Keratinocyte (primary cell): Measurements from ENCODE around the gene CENPP. TPM values are rescaled to one million over a fixed set of nuclear protein-coding genes. Genes with fewer than 3 reads are reported as not detected.

Experiments used
- DNase-seq: peaks from one replicate; pipeline ENCODE4 v3.0.0-alpha.2; 2011; ENCODE audit warnings: low read depth, missing footprints, low spot score
- FAIRE-seq: peaks from 2 replicates; lab custom pipeline; 2011; peaks lifted over from hg19 to GRCh38; lab: Jason Lieb, UNC
- H2AFZ ChIP-seq: 2 replicates; pipeline ENCODE4 v1.6.0; 2012; ENCODE audit warnings: low read length, control low read depth, inconsistent platforms; ENCODE audit not compliant: control insufficient read depth
- H3K27ac ChIP-seq: 2 replicates; pipeline ENCODE4 v1.5.1; 2011; ENCODE audit warnings: low read length; ENCODE audit not compliant: control insufficient read depth, insufficient read depth
- H3K27me3 ChIP-seq: 3 replicates; pipeline ENCODE4 v1.6.0; 2011; ENCODE audit warnings: low read length; ENCODE audit not compliant: control insufficient read depth, insufficient read depth; ENCODE audit errors: extremely low read depth
- H3K36me3 ChIP-seq, 2 experiments: 2 replicates in 1 of 2; 3 replicates in 1 of 2; pipeline ENCODE4 v1.5.1; 2011; ENCODE audit warnings: low read length in 2 of 2, mild to moderate bottlenecking in 1 of 2; ENCODE audit not compliant: control insufficient read depth in 2 of 2, insufficient read depth in 2 of 2; ENCODE audit errors: extremely low read depth in 1 of 2
- H3K4me1 ChIP-seq: 3 replicates; pipeline ENCODE4 v1.5.1; 2011; ENCODE audit warnings: low read length; ENCODE audit not compliant: control insufficient read depth, insufficient read depth; ENCODE audit errors: extremely low read depth
- H3K4me2 ChIP-seq: 3 replicates; pipeline ENCODE4 v1.6.0; 2011; ENCODE audit warnings: low read depth, low read length; ENCODE audit not compliant: control insufficient read depth, insufficient read depth; ENCODE audit errors: extremely low read depth
- H3K4me3 ChIP-seq, 3 experiments: fragments of 200-600 bp in 1 of 3; sonication (generic) in 1 of 3; 2 replicates in 2 of 3; 3 replicates in 1 of 3; pipeline ENCODE4 v1.5.1; 2011 to 2016; ENCODE audit warnings: low read length in 3 of 3, mild to moderate bottlenecking in 3 of 3, control low read depth in 2 of 3, inconsistent platforms in 1 of 3, low read depth in 1 of 3, mixed read lengths in 1 of 3, mixed run types in 1 of 3, moderate library complexity in 1 of 3; ENCODE audit not compliant: control insufficient read depth in 2 of 3, insufficient read depth in 2 of 3; ENCODE audit errors: extremely low read depth in 1 of 3
- H3K79me2 ChIP-seq: 2 replicates; pipeline ENCODE4 v1.6.0; 2012; ENCODE audit warnings: low read length; ENCODE audit not compliant: control insufficient read depth, insufficient read depth
- H3K9ac ChIP-seq: 3 replicates; pipeline ENCODE4 v1.6.0; 2011; ENCODE audit warnings: low read length; ENCODE audit not compliant: control insufficient read depth, insufficient read depth; ENCODE audit errors: extremely low read depth
- H3K9me1 ChIP-seq: 3 replicates; pipeline ENCODE4 v1.6.0; 2011; ENCODE audit warnings: low read length; ENCODE audit not compliant: control insufficient read depth, insufficient read depth; ENCODE audit errors: extremely low read depth
- H3K9me3 ChIP-seq: 2 replicates; pipeline ENCODE4 v1.5.1; 2012; ENCODE audit warnings: low read depth, low read length; ENCODE audit not compliant: control insufficient read depth
- H4K20me1 ChIP-seq: 3 replicates; pipeline ENCODE4 v1.6.0; 2011; ENCODE audit warnings: low read length; ENCODE audit not compliant: control insufficient read depth, insufficient read depth; ENCODE audit errors: extremely low read depth
- CTCF ChIP-seq, 3 experiments: IDR thresholded peaks in 1 of 3; conservative IDR thresholded peaks in 1 of 3; optimal IDR thresholded peaks in 1 of 3; 2 replicates in 2 of 3; 3 replicates in 1 of 3; pipeline versions ENCODE3 to v1.5.1; 2011; ENCODE audit warnings: low read length in 3 of 3, mild to moderate bottlenecking in 3 of 3, moderate library complexity in 2 of 3, control low read depth in 1 of 3, inconsistent platforms in 1 of 3; ENCODE audit not compliant: insufficient read depth in 2 of 3; ENCODE audit errors: extremely low read depth in 1 of 3
- EZH2 ChIP-seq: IDR thresholded peaks from one replicate; pipeline ENCODE4 v1.6.1; 2012; ENCODE audit warnings: inconsistent platforms, mild to moderate bottlenecking, low read length, moderate library complexity
- dilution Hi-C: fragments of 300-500 bp; cut with MboI; formaldehyde crosslinking; loops from one replicate; pipeline ENCODE4 v1.7.0; 2020; ENCODE audit warnings: low sequenced_read_pairs; ENCODE audit not compliant: extremely low pct_ligation_motif_present
- polyA plus RNA-seq, 5 experiments: library from polyadenylated mRNA; depleted of rRNA in 3 of 5; stranded (reverse) in 3 of 5; stranded (forward) in 1 of 5; unstranded in 1 of 5; fragments of >200 nt; gene quantifications; 1 replicate in 1 of 5; 2 replicates in 3 of 5; 3 replicates in 1 of 5; pipeline versions ENCODE4 v1.2.1 to v1.2.3, GENCODE V29; 2011 to 2012; ENCODE audit warnings: missing spikeins in 2 of 5, low read depth in 1 of 5, low replicate concordance in 1 of 5

Gene CENPP
- polyA plus RNA-seq, 1 donor (not counting 4 experiments of a cell fraction or from before 2014, with no cell fraction given): 6.7 TPM

DNA sequence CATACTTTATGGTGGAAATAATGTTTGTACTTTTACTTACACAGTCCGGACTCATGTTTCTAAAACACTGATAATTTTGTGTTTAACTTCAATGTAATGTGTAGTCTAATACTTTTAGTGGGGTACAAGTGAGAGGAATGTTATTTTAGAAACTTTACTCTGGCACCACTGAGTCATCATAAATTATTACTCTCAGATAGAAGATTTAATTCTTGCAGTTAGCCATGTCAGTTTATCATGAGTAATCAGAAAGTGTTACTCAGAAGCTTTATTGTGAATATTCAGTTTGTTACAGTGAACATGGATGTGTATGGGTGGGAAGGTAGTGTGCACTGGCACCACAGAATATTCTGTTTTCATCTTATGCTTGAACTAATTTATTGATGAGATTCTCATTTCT, 58.6 kb downstream of the CENPP start:
- no peak overlapping the region for H3K9ac ChIP-seq
- H3K4me2 ChIP-seq: no peak overlapping the region
- no peaks in the 10 kb centered on the region for H3K79me2 ChIP-seq
- H3K4me3 ChIP-seq: no peak overlapping the region
- no peaks in the 10 kb centered on the region for H3K9me3 ChIP-seq
- H3K27ac ChIP-seq: peak overlapping the region; percentile 95
- TF ChIP-seq CTCF (optimal IDR thresholded peaks at IDR 0.05 in 1 of 3, IDR thresholded peaks at IDR 0.05 in 1 of 3, conservative IDR thresholded peaks at IDR 0.05 in 1 of 3; ENCODE audit: extremely low read depth in 1 of 3, insufficient read depth in 2 of 3, low read length in 3 of 3) (no peak), EZH2 (no peak)
- H4K20me1 ChIP-seq: no peaks in the 10 kb centered on the region
- H2AFZ ChIP-seq: no peak overlapping the region
- dilution Hi-C loops: no loop called here
- H3K27me3 ChIP-seq: no peaks in the 10 kb centered on the region
- FAIRE-seq (no peak), DNase-seq (peak; percentile 15)
- H3K4me1 ChIP-seq: peaks cover 24% of the 10 kb centered on the region
- no peaks in the 10 kb centered on the region for H3K36me3 ChIP-seq
- no peaks in the 10 kb centered on the region for H3K9me1 ChIP-seq

- peaks cover 24% of the 10 kb centered on the region for H3K4me1 ChIP-seq
- no peaks in the 10 kb centered on the region for H4K20me1 ChIP-seq
- no peak overlapping the region for H3K4me3 ChIP-seq
- TF ChIP-seq CTCF (optimal IDR thresholded peaks at IDR 0.05 in 1 of 3, IDR thresholded peaks at IDR 0.05 in 1 of 3, conservative IDR thresholded peaks at IDR 0.05 in 1 of 3; ENCODE audit: extremely low read depth in 1 of 3, insufficient read depth in 2 of 3, low read length in 3 of 3): no peak
- dilution Hi-C loops: no loop called here
- no peaks in the 10 kb centered on the region for H3K79me2 ChIP-seq
- DNase-seq (no peak), FAIRE-seq (no peak)
- no peaks in the 10 kb centered on the region for H3K9me1 ChIP-seq
- no peak overlapping the region for H2AFZ ChIP-seq
- peak overlapping the region; percentile 95 for H3K27ac ChIP-seq
- H3K4me2 ChIP-seq: peak overlapping the region; percentile 80
- no peaks in the 10 kb centered on the region for H3K36me3 ChIP-seq
- no peak overlapping the region for H3K9ac ChIP-seq
- H3K27me3 ChIP-seq: no peaks in the 10 kb centered on the region
- no peaks in the 10 kb centered on the region for H3K9me3 ChIP-seq
Measured at GRCh38 chr9:92385001-92385400, 59.2 kb downstream of the CENPP start.
